ENCODE measurements around the gene USP17L20. TPM values are rescaled to one million over a fixed set of nuclear protein-coding genes. Genes with fewer than 3 reads are reported as not detected.
A peak's percentile ranks its signal among the peaks of the same experiment; 100 is the strongest.
"Not testable (repeated sequence)": the region's sequence is repeated elsewhere in the genome, so short reads cannot be mapped to it uniquely, and the experiment has no call there.

Gene USP17L20
- total RNA-seq, 1 experiment from 2014 or later: not detected

DNA sequence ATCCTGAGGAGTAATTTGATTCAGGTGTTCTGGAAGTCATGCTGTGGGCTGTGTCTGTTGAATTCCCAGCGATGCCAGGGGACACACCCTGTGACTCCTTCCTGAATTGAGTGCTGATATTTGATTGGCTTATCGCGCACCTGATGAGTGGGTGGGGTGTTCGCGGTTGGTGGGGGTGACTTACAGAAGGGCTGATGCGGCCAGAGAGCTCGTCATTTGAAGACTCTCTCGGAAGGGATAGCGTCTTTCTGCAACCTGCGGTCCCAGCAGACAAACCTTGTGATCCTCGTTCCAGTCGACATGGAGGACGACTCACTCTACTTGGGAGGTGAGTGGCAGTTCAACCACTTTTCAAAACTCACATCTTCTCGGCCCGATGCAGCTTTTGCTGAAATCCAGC is 23.8 kb upstream of the USP17L20 start, which contains the start of gene USP17L15:
USP17L15 (plus strand) TSS at position 301 of the 400 bp plus-strand sequence; CDS start at position 301, 0 bp downstream.
- POLR2A ChIA-PET (ENCODE audit: unreplicated experiment); H2AFZ ChIP-seq; H3K36me3 ChIP-seq (ENCODE audit: low read depth); BruUV-seq (replicated peaks); H3F3A ChIP-seq (ENCODE audit: insufficient read depth, low read depth); H3K79me2 ChIP-seq (ENCODE audit: low read depth); H3K9me3 ChIP-seq (ENCODE audit: insufficient read depth, low read depth); H4K20me1 ChIP-seq (ENCODE audit: insufficient read depth); H3K27me3 ChIP-seq (ENCODE audit: insufficient read depth, low read depth); CTCF ChIA-PET; DNase-seq; H3K9me2 ChIP-seq (ENCODE audit: insufficient read depth); H3K4me3 ChIP-seq; H3K27ac ChIP-seq; H3K4me2 ChIP-seq; intact Hi-C loops (cut with micrococcal nuclease; ENCODE audit: unreplicated experiment); H3K4me1 ChIP-seq (replicated peaks; ENCODE audit: insufficient read depth): not testable (repeated sequence)

DNA sequence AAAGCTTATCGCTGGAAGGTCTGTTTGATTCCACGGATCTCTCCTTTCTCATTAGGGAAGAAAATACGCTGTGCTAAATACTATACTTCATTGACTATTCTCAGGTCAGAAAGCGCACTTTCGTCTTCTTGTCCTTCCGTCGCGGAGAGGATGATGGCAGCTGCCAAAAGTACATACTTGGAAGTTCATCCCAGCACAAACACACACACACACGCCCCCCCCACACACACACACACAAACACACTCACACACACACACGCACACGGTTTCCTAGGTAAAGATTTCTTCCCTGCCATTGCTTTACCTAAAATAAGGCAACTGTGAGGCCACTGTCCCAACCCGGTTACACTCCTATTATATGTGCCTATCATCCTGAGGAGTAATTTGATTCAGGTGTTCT is 19.5 kb upstream of the USP17L20 start:
- H2AFZ ChIP-seq; H3K27me3 ChIP-seq (ENCODE audit: insufficient read depth, low read depth); H3F3A ChIP-seq (ENCODE audit: insufficient read depth, low read depth); H3K9me3 ChIP-seq (ENCODE audit: insufficient read depth, low read depth); H3K27ac ChIP-seq; H3K9me2 ChIP-seq (ENCODE audit: insufficient read depth); POLR2A ChIA-PET (ENCODE audit: unreplicated experiment); intact Hi-C loops (cut with micrococcal nuclease; ENCODE audit: unreplicated experiment); H3K4me1 ChIP-seq (replicated peaks; ENCODE audit: insufficient read depth); DNase-seq; H3K79me2 ChIP-seq (ENCODE audit: low read depth); H4K20me1 ChIP-seq (ENCODE audit: insufficient read depth); BruUV-seq (replicated peaks); H3K36me3 ChIP-seq (ENCODE audit: low read depth); CTCF ChIA-PET; H3K4me2 ChIP-seq; H3K4me3 ChIP-seq: not testable (repeated sequence)

DNA sequence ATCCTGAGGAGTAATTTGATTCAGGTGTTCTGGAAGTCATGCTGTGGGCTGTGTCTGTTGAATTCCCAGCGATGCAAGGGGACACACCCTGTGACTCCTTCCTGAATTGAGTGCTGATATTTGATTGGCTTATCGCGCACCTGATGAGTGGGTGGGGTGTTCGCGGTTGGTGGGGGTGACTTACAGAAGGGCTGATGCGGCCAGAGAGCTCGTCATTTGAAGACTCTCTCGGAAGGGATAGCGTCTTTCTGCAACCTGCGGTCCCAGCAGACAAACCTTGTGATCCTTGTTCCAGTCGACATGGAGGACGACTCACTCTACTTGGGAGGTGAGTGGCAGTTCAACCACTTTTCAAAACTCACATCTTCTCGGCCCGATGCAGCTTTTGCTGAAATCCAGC is 14.3 kb upstream of the USP17L20 start, which contains the start of gene USP17L17:
USP17L17 (plus strand) TSS at position 301 of the 400 bp plus-strand sequence; CDS start at position 301, 0 bp downstream.
- BruUV-seq (replicated peaks); H3K4me3 ChIP-seq; CTCF ChIA-PET; H3K4me1 ChIP-seq (replicated peaks; ENCODE audit: insufficient read depth); H3K79me2 ChIP-seq (ENCODE audit: low read depth); intact Hi-C loops (cut with micrococcal nuclease; ENCODE audit: unreplicated experiment); H3K9me3 ChIP-seq (ENCODE audit: insufficient read depth, low read depth); H3K9me2 ChIP-seq (ENCODE audit: insufficient read depth); DNase-seq; H4K20me1 ChIP-seq (ENCODE audit: insufficient read depth); H3K27me3 ChIP-seq (ENCODE audit: insufficient read depth, low read depth); H3K4me2 ChIP-seq; POLR2A ChIA-PET (ENCODE audit: unreplicated experiment); H3K36me3 ChIP-seq (ENCODE audit: low read depth); H3F3A ChIP-seq (ENCODE audit: insufficient read depth, low read depth); H3K27ac ChIP-seq; H2AFZ ChIP-seq: not testable (repeated sequence)

DNA sequence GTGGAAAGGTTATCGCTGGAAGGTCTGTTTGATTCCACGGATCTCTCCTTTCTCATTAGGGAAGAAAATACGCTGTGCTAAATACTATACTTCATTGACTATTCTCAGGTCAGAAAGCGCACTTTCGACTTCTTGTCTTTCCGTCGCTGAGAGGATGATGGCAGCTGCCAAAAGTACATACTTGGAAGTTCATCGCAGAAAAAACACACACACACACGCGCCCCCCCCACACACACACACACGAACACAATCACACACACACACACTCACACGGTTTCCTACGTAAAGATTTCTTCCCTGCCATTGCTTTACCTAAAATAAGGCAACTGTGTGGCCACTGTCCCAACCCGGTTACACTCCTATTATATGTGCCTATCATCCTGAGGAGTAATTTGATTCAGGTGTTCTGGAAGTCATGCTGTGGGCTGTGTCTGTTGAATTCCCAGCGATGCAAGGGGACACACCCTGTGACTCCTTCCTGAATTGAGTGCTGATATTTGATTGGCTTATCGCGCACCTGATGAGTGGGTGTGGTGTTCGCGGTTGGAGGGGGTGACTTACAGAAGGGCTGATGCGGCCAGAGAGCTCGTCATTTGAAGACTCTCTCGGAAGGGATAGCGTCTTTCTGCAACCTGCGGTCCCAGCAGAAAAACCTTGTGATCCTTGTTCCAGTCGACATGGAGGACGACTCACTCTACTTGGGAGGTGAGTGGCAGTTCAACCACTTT is 9.8 kb upstream of the USP17L20 start, which contains the start of gene USP17L18:
USP17L18 (plus strand) TSS at position 678 of the 728 bp plus-strand sequence; CDS start at position 678, 0 bp downstream.
- H4K20me1 ChIP-seq (ENCODE audit: insufficient read depth); POLR2A ChIA-PET (ENCODE audit: unreplicated experiment); H3K4me2 ChIP-seq; H3K36me3 ChIP-seq (ENCODE audit: low read depth); H3K27me3 ChIP-seq (ENCODE audit: insufficient read depth, low read depth); H3K27ac ChIP-seq; H3F3A ChIP-seq (ENCODE audit: insufficient read depth, low read depth); H3K9me2 ChIP-seq (ENCODE audit: insufficient read depth); H3K4me3 ChIP-seq; H3K9me3 ChIP-seq (ENCODE audit: insufficient read depth, low read depth); H2AFZ ChIP-seq; H3K79me2 ChIP-seq (ENCODE audit: low read depth); H3K4me1 ChIP-seq (replicated peaks; ENCODE audit: insufficient read depth); CTCF ChIA-PET; BruUV-seq (replicated peaks); intact Hi-C loops (cut with micrococcal nuclease; ENCODE audit: unreplicated experiment): not testable (repeated sequence)
- peak in 1 of 2 experiments; percentile 0 for DNase-seq

DNA sequence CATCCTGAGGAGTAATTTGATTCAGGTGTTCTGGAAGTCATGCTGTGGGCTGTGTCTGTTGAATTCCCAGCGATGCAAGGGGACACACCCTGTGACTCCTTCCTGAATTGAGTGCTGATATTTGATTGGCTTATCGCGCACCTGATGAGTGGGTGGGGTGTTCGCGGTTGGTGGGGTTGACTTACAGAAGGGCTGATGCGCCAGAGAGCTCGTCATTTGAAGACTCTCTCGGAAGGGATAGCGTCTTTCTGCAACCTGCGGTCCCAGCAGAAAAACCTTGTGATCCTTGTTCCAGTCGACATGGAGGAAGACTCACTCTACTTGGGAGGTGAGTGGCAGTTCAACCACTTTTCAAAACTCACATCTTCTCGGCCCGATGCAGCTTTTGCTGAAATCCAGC is 4.8 kb upstream of the USP17L20 start, which contains the start of gene USP17L19:
USP17L19 (plus strand) TSS at position 301 of the 400 bp plus-strand sequence; CDS start at position 301, 0 bp downstream.
- POLR2A ChIA-PET (ENCODE audit: unreplicated experiment); H3F3A ChIP-seq (ENCODE audit: insufficient read depth, low read depth); H3K9me2 ChIP-seq (ENCODE audit: insufficient read depth); BruUV-seq (replicated peaks); intact Hi-C loops (cut with micrococcal nuclease; ENCODE audit: unreplicated experiment); H3K79me2 ChIP-seq (ENCODE audit: low read depth); H3K4me1 ChIP-seq (replicated peaks; ENCODE audit: insufficient read depth); CTCF ChIA-PET; H4K20me1 ChIP-seq (ENCODE audit: insufficient read depth); H3K36me3 ChIP-seq (ENCODE audit: low read depth); H3K4me2 ChIP-seq; H3K27me3 ChIP-seq (ENCODE audit: insufficient read depth, low read depth); H2AFZ ChIP-seq; DNase-seq; H3K27ac ChIP-seq; H3K9me3 ChIP-seq (ENCODE audit: insufficient read depth, low read depth); H3K4me3 ChIP-seq: not testable (repeated sequence)

DNA sequence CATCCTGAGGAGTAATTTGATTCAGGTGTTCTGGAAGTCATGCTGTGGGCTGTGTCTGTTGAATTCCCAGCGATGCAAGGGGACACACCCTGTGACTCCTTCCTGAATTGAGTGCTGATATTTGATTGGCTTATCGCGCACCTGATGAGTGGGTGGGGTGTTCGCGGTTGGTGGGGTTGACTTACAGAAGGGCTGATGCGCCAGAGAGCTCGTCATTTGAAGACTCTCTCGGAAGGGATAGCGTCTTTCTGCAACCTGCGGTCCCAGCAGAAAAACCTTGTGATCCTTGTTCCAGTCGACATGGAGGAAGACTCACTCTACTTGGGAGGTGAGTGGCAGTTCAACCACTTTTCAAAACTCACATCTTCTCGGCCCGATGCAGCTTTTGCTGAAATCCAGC is 4.6 kb downstream of the USP17L20 start, which contains the start of gene USP17L21:
USP17L21 (plus strand) TSS at position 301 of the 400 bp plus-strand sequence; CDS start at position 301, 0 bp downstream.
- H3K79me2 ChIP-seq (ENCODE audit: low read depth); H2AFZ ChIP-seq; H3K4me1 ChIP-seq (replicated peaks; ENCODE audit: insufficient read depth); H3K9me2 ChIP-seq (ENCODE audit: insufficient read depth); H3K27me3 ChIP-seq (ENCODE audit: insufficient read depth, low read depth); H3K4me2 ChIP-seq; H3F3A ChIP-seq (ENCODE audit: insufficient read depth, low read depth); H3K9me3 ChIP-seq (ENCODE audit: insufficient read depth, low read depth); H4K20me1 ChIP-seq (ENCODE audit: insufficient read depth); H3K27ac ChIP-seq; CTCF ChIA-PET; BruUV-seq (replicated peaks); H3K4me3 ChIP-seq; intact Hi-C loops (cut with micrococcal nuclease; ENCODE audit: unreplicated experiment); POLR2A ChIA-PET (ENCODE audit: unreplicated experiment); DNase-seq; H3K36me3 ChIP-seq (ENCODE audit: low read depth): not testable (repeated sequence)

DNA sequence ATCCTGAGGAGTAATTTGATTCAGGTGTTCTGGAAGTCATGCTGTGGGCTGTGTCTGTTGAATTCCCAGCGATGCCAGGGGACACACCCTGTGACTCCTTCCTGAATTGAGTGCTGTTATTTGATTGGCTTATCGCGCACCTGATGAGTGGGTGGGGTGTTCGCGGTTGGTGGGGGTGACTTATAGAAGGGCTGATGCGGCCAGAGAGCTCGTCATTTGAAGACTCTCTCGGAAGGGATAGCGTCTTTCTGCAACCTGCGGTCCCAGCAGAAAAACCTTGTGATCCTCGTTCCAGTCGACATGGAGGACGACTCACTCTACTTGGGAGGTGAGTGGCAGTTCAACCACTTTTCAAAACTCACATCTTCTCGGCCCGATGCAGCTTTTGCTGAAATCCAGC is 9.4 kb downstream of the USP17L20 start, which contains the start of gene USP17L22:
USP17L22 (plus strand) TSS at position 301 of the 400 bp plus-strand sequence; CDS start at position 301, 0 bp downstream.
- H4K20me1 ChIP-seq (ENCODE audit: insufficient read depth); H3F3A ChIP-seq (ENCODE audit: insufficient read depth, low read depth); H3K79me2 ChIP-seq (ENCODE audit: low read depth); BruUV-seq (replicated peaks); H3K4me2 ChIP-seq; POLR2A ChIA-PET (ENCODE audit: unreplicated experiment); H3K27me3 ChIP-seq (ENCODE audit: insufficient read depth, low read depth); CTCF ChIA-PET; H3K4me3 ChIP-seq; H3K9me3 ChIP-seq (ENCODE audit: insufficient read depth, low read depth); H3K36me3 ChIP-seq (ENCODE audit: low read depth); DNase-seq; H2AFZ ChIP-seq; H3K4me1 ChIP-seq (replicated peaks; ENCODE audit: insufficient read depth); H3K27ac ChIP-seq; H3K9me2 ChIP-seq (ENCODE audit: insufficient read depth); intact Hi-C loops (cut with micrococcal nuclease; ENCODE audit: unreplicated experiment): not testable (repeated sequence)
